ENCODE data around the gene ITGB2.

ITGB2 gene

DNA sequence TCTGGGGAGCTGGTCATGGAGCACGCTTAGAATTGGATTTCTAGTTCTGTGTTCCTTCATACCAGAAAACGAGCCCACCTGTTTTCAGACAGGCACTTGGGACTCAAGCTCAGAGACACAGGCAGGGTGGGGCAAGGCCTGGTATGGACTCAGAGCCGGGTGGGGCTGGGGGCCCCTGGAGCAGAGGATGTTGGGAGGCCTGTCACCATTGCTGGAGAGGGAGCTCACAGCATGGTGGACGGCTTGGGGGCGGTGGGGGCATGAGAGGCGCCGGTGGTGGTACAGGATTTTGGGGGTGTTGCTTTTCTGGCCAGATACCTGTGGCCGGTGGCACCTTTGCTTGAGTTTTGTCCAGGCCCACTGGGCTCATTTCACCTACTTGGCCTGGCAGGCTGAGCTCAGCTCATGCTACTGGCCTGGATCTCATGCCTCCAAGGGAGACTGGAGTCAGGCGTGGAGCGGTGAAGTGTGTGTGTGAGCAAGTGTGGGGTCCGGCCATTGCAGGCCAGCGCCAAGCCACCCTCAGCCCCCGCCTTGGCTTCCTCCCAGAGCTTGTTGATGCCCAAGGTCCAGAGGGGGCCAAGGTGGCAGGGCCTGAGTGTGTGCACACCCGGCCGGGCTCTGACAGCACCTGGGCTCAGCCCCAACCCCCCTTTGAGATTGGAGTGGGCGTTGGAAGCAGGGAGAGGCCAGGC lies 27.9 kb upstream of the ITGB2 start:
- Histone ChIP-seq H3K27ac (ENCODE audit: poor library complexity, severe bottlenecking) (no peak overlapping the region), H3K4me3 (ENCODE audit: severe bottlenecking) (no peak overlapping the region), H3K27me3 (ENCODE audit: insufficient read depth, poor library complexity, severe bottlenecking) (no peaks in the 10 kb centered on the region), H3K36me3 (ENCODE audit: low read depth) (peaks cover 40% of the 10 kb centered on the region), H3K4me1 (ENCODE audit: insufficient read depth, poor library complexity, severe bottlenecking) (peaks cover 8% of the 10 kb centered on the region), H3K9me3 (ENCODE audit: severe bottlenecking) (no peaks in the 10 kb centered on the region)
- TF ChIP-seq, protein P1, sequence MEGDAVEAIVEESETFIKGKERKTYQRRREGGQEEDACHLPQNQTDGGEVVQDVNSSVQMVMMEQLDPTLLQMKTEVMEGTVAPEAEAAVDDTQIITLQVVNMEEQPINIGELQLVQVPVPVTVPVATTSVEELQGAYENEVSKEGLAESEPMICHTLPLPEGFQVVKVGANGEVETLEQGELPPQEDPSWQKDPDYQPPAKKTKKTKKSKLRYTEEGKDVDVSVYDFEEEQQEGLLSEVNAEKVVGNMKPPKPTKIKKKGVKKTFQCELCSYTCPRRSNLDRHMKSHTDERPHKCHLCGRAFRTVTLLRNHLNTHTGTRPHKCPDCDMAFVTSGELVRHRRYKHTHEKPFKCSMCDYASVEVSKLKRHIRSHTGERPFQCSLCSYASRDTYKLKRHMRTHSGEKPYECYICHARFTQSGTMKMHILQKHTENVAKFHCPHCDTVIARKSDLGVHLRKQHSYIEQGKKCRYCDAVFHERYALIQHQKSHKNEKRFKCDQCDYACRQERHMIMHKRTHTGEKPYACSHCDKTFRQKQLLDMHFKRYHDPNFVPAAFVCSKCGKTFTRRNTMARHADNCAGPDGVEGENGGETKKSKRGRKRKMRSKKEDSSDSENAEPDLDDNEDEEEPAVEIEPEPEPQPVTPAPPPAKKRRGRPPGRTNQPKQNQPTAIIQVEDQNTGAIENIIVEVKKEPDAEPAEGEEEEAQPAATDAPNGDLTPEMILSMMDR (IDR thresholded peaks at IDR 0.05; ENCODE audit: poor library complexity, severe bottlenecking), result no peak
- DNase-seq (ENCODE audit: low spot score) (peak; percentile 57), ATAC-seq (ENCODE audit: low read depth) (no peak)

DNA sequence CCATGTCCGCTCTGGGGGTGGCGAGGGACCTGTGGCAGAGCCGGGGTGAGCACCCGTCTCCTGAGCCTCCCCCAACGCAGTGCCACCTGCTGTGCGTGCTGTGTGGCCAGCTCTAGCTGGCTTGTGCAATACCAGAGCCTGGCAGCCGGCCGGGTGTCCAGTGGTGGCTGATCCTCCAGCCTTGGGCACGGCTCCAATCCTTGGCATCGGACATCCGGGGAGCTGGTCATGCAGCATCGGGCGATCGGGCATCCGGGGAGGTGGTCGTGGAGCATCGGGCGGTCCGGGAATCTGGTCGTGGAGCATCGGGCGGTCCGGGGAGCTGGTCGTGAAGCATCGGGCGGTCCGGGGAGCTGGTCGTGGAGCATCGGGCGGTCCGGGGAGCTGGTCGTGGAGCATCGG lies 27.2 kb upstream of the ITGB2 start:
- Histone ChIP-seq H3K27ac (ENCODE audit: poor library complexity, severe bottlenecking) (peak overlapping the region; percentile 33), H3K27me3 (ENCODE audit: insufficient read depth, poor library complexity, severe bottlenecking) (no peaks in the 10 kb centered on the region), H3K4me1 (ENCODE audit: insufficient read depth, poor library complexity, severe bottlenecking) (peaks cover 8% of the 10 kb centered on the region), H3K4me3 (ENCODE audit: severe bottlenecking) (no peak overlapping the region), H3K36me3 (ENCODE audit: low read depth) (peaks cover 44% of the 10 kb centered on the region), H3K9me3 (ENCODE audit: severe bottlenecking) (no peaks in the 10 kb centered on the region)
- DNase-seq (ENCODE audit: low spot score), result peak; percentile 71
- TF ChIP-seq, protein P1 (IDR thresholded peaks at IDR 0.05; ENCODE audit: poor library complexity, severe bottlenecking), result no peak
- ATAC-seq (ENCODE audit: low read depth), result no peak

DNA sequence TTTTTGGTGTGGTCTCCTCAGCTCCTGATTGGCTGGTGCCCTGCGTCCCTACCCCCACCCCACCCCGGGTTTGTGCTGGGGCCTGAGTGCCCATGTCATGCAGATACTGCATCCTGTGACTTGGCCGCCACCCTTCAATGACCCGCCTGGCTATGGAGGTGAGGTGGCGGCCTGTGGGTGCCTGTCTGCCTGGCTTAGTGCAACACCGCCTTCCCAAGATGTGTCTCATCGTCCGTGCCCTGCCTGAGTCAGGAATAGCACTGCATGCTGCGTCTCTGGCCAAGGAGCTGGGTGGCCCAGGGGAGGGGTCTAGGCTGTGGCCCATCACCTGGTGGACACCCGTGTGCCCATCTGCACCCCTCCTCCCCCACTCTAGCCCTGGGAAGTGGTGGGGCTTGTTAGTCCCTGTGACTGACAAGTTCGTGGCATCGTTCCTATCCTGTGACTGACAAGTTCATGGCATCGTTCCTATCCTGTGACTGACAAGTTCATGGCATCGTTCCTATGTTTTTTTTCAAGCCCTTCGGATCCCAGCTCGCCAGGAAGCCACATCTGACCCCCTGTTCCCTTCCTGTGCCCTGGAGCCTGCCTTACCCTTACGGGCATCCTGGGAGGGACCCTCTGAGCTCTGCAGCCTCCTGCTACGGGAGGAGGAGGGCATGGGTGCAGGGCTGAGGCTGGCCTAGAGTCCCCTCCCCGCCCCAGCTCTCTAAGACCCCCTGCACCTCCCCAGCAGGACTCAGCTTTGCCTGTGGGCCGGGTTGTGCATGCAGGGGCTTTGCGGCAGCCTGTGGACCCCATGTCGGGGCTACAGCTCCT lies 26.6 kb upstream of the ITGB2 start:
- Histone ChIP-seq H3K4me3 (ENCODE audit: severe bottlenecking) (no peak overlapping the region), H3K4me1 (ENCODE audit: insufficient read depth, poor library complexity, severe bottlenecking) (peaks cover 8% of the 10 kb centered on the region), H3K9me3 (ENCODE audit: severe bottlenecking) (no peaks in the 10 kb centered on the region), H3K27ac (ENCODE audit: poor library complexity, severe bottlenecking) (peak overlapping the region; percentile 33), H3K36me3 (ENCODE audit: low read depth) (peaks cover 44% of the 10 kb centered on the region), H3K27me3 (ENCODE audit: insufficient read depth, poor library complexity, severe bottlenecking) (no peaks in the 10 kb centered on the region)
- TF ChIP-seq, protein P1 (IDR thresholded peaks at IDR 0.05; ENCODE audit: poor library complexity, severe bottlenecking), result no peak
- peak; percentile 68 for ATAC-seq (ENCODE audit: low read depth)
- peak; percentile 76 for DNase-seq (ENCODE audit: low spot score)

DNA sequence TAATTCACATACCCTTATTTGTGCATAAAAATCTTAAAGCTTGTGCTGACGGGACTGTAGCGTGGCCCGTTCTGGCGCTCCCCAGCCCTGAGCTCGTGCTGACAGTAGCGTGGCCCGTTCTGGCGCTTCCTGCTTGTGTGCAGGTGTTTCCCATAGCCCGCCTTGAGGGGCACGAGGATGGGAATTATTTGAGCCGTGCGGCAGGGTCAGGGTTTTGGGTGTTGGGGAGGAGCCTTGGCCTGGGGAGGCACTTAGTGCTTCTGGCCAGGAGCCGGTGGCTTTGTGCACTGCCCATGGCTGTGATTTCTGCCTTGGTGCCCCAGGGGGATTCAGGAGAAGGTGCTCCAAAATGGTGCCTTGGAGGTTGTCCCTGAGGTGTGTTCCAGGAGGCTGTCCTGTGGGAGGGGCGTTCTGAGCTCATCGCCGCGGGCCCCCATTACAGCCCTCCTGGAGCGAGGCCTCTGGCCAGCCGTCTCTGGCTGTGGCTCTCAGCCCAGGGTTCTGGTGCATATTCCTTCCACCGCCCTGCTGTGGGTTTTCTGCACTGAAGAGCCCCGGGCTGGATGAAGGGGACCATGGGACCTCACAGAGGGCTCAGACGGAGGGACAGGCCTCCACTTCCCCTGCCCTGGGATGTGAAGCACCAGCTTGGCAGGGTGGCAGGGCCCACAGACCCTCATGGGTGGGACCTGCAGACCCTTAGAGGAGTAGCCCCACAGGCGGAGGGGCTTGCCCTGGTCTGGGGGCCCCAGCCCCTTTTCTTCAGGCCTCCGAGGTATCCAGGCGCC lies 25.7 kb upstream of the ITGB2 start:
- ATAC-seq (ENCODE audit: low read depth), result no peak
- DNase-seq (ENCODE audit: low spot score), result peak; percentile 46
- H3K27me3 ChIP-seq (ENCODE audit: insufficient read depth, poor library complexity, severe bottlenecking), result no peaks in the 10 kb centered on the region
- TF ChIP-seq, protein P1 (IDR thresholded peaks at IDR 0.05; ENCODE audit: poor library complexity, severe bottlenecking), result no peak
- H3K27ac ChIP-seq (ENCODE audit: poor library complexity, severe bottlenecking), result peak overlapping the region; percentile 33
- peaks cover 8% of the 10 kb centered on the region for H3K4me1 ChIP-seq (ENCODE audit: insufficient read depth, poor library complexity, severe bottlenecking)
- no peak overlapping the region for H3K4me3 ChIP-seq (ENCODE audit: severe bottlenecking)
- H3K9me3 ChIP-seq (ENCODE audit: severe bottlenecking), result no peaks in the 10 kb centered on the region
- H3K36me3 ChIP-seq (ENCODE audit: low read depth), result peaks cover 39% of the 10 kb centered on the region

Measured in RWPE2 (cell line).